ENCODE measurements around the gene NDUFA13. TPM values are rescaled to one million over a fixed set of nuclear protein-coding genes. Genes with fewer than 3 reads are reported as not detected.

Gene NDUFA13
- polyA plus RNA-seq, 4 donors: 161 to 320 (median 247) TPM

- no peak for DNase-seq (ENCODE audit: low read depth in 4 of 4, low spot score in 3 of 4)
Observed at GRCh38 chr19:19531951-19532805, 16.2 kb downstream of the NDUFA13 start.

DNA sequence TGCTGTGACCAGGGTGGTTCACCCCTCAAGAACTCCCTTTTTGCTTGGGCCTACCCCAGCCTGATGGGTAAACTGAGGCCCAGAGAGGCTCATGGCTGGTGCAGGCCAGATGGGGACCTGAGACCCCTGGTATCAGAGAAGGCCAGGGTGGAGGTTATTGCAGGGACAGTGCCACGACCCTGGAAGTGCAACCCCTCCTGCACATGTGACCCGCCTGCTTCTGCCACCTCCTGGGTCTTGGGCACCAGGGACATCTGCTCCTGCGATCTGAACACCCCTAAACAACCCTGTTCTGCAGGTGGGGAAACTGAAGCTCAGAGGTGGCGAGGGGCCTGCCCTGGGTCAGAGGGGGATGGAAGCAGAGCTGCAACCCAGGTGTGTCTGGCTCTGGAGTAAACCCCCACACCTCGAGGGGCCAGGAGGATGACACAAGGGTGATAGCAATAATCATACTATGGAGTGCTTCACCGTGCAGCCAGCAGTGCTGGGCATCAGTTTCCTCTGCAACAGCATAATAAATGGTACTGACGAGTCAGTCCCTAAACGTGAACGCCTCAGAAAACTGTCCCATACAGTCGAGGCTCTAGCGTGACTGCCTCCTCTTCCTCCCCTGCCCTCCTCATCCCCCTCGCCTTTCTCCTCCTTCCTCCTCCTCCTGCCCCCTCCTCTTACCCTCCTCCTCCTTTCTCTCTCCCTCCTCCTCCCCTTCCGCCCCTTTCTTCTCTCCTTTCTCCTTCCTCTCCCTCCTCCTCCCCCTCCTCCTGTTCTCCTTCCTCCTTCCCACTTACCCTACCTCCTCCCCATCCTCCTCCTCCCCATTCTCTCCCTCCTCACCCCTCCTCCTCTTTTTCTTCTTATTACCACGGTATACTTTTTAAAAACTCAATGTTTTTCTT is 17.0 kb downstream of the NDUFA13 start:
- DNase-seq (ENCODE audit: low read depth in 4 of 4, low spot score in 3 of 4): no peak

GRCh38 chr19:19533841-19534240 is 17.8 kb downstream of the NDUFA13 start:
- DNase-seq (ENCODE audit: low read depth in 4 of 4, low spot score in 3 of 4): no peak

DNA sequence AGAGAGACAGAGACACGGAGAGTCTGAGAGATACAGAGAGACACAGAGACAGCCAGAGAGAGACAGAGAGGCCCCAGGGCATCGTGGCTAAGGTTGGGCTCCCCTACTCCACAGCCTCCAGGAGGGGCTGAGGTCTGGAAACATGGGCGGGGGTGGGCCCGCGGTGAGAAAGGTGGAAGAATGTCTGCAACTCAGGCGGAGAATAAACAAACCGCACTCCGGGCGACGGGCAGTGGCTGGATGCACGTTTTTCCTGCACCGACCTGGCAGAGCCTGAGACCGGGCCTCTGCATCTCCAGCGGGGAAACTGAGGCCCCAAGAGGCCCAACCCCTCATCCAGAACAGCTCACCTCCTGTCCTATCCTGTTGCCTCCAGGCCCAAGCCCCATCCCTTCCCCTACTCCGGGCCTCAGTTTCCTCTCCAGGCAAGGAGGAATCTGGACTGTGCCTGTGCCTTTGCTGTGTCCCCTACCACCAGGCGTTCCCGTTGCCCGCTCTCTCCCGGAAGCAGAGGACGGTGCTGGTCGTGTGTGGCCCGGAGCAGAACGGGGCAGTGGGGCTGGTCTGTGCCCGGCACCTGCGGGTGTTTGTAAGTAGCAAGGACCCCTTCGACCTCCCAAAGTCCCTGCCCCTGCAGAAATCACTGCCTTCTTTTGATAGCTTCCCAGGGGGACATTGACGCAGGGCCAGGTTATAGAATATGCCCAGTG is 18.7 kb downstream of the NDUFA13 start:
- DNase-seq (ENCODE audit: low read depth in 4 of 4, low spot score in 3 of 4): no peak

GRCh38 chr19:19535311-19536191 is 19.5 kb downstream of the NDUFA13 start:
- DNase-seq (ENCODE audit: low read depth in 4 of 4, low spot score in 3 of 4): no peak

DNA sequence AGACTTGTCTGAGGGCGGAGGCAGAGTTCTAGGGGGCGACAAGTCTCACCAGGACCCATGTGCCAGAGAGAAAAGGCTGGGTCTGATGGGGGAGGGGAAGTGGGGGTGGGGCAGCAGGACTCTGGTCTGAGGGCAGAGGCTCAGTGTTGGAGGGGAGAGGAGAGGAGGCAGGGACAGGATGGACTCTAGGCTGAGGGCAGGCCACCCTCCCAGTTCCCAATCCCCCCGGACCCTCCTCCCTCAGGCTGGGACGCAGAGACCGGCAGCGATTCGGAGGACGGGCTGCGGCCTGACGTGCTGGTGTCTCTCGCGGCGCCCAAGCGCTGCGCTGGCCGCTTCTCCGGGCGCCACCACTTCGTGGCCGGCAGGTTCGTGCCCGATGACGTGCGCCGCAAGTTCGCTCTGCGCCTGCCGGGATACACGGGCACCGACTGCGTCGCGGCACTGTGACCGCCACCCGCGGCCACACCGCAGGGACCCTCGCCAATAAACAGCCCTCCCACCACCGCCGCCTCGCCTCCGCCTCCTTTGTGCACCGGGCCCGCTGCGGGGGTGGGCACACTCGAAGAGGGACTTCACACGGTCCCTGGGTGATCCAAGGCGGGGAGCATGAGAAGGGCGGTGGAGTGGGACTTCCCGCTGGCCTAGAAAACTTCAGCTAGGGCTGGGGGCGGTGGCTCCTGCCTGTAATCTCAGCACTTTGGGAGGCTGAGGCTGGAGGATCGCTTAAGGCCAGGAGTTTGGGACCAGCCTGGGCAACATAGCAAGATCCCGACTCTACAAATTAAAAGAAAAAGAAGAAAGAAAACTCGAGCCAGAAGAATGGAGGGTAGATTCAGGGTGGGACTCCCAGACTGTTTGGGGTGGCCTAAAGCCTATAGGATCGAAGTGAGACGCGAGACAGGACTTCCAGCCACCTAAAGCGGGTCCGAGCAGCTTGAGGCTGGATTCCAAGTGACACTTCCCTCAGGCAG is 21.3 kb downstream of the NDUFA13 start:
- no peak for DNase-seq (ENCODE audit: low read depth in 4 of 4, low spot score in 3 of 4)

GRCh38 chr19:19538061-19538784 is 22.2 kb downstream of the NDUFA13 start, which contains the start of gene CILP2:
CILP2 (plus strand) TSS chr19:19538265; CDS start chr19:19538350, 85 bp downstream.
- no peak for DNase-seq (ENCODE audit: low read depth in 4 of 4, low spot score in 3 of 4)

GRCh38 chr19:19538785-19539166 is 22.8 kb downstream of the NDUFA13 start:
- DNase-seq (ENCODE audit: low read depth in 4 of 4, low spot score in 3 of 4): no peak

GRCh38 chr19:19539698-19540063 is 23.7 kb downstream of the NDUFA13 start:
- no peak for DNase-seq (ENCODE audit: low read depth in 4 of 4, low spot score in 3 of 4)

GRCh38 chr19:19540064-19540714 is 24.2 kb downstream of the NDUFA13 start:
- no peak for DNase-seq (ENCODE audit: low read depth in 4 of 4, low spot score in 3 of 4)

- DNase-seq (ENCODE audit: low read depth in 4 of 4, low spot score in 3 of 4): no peak
Observed at GRCh38 chr19:19540715-19541515, 24.9 kb downstream of the NDUFA13 start.

DNA sequence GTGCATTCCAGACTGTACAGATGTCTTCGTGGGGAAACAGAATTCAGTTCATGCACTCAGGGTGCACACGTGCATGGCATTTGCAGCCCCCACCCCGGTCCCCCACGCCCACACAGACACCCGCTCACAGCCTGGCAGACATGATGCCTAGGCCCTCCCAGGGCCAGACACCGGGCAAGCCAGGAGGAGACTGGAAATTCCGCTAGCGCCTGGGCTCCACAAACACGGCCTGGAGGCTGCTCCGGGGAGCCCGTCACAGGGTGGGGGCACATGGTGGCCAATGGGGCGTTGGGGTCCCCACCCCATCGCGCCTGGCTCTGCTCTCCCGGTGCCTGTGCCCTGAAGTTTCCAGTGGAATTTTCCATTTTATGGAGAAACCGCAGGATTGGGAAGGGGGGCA is 25.6 kb downstream of the NDUFA13 start:
- no peak for DNase-seq (ENCODE audit: low read depth in 4 of 4, low spot score in 3 of 4)

DNA sequence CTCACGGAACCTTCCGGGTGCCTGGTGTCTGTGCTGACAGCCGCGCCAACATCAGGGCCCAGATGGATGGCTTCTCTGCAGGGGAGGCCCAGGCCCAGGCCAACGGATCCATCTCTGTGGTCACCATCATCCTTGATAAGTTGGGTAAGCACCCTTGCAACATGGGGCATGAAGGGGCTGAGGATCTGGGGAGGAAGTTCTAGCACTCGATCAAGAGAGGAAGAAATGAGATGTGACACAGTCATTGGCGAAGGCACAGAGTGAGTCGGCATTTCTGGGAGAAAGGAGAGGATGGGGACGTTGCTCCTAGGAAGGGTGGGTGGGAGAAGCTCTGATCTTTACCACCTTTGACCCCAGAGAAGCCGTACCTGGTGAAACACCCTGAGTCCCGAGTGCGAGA is 26.5 kb downstream of the NDUFA13 start:
- DNase-seq (ENCODE audit: low read depth in 4 of 4, low spot score in 3 of 4): no peak

- DNase-seq (ENCODE audit: low read depth in 4 of 4, low spot score in 3 of 4): no peak
Observed at GRCh38 chr19:19543101-19543500, 27.1 kb downstream of the NDUFA13 start.

- DNase-seq (ENCODE audit: low read depth in 4 of 4, low spot score in 3 of 4): no peak
Observed at GRCh38 chr19:19543640-19544039, 27.6 kb downstream of the NDUFA13 start.

DNA sequence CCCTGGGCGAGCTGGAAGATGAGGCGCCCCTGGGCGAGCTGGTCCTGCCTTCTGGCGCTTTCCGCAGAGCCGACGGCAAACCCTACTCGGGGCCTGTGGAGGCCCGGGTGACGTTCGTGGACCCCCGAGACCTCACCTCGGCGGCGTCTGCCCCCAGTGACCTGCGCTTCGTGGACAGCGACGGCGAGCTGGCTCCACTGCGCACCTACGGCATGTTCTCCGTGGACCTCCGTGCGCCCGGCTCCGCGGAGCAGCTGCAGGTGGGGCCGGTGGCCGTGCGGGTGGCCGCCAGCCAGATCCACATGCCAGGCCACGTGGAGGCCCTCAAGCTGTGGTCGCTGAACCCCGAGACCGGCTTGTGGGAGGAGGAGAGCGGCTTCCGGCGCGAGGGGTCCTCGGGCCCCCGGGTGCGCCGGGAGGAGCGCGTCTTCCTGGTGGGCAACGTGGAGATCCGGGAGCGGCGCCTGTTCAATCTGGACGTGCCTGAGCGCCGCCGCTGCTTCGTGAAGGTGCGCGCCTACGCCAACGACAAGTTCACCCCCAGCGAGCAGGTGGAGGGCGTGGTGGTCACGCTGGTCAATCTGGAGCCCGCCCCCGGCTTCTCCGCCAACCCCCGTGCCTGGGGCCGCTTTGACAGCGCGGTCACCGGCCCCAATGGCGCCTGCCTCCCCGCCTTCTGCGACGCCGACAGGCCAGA is 28.4 kb downstream of the NDUFA13 start:
- no peak for DNase-seq (ENCODE audit: low read depth in 4 of 4, low spot score in 3 of 4)
